PFSK-1 (cell line): Measurements from ENCODE around the gene PDPK1.

ENCODE experiments used
- FOXP2 ChIP-seq: optimal IDR thresholded peaks from 2 replicates; pipeline ENCODE3; 2011; ENCODE audit warnings: borderline replicate concordance, control low read depth, inconsistent platforms; ENCODE audit not compliant: insufficient read depth; ENCODE audit errors: extremely low read length, extremely low read depth
- POLR2AphosphoS5 ChIP-seq: IDR thresholded peaks from 2 replicates; pipeline ENCODE4 v1.6.1; 2012; ENCODE audit warnings: low read depth, mild to moderate bottlenecking, control low read depth, low read length, moderate library complexity
- REST ChIP-seq, 2 experiments: IDR thresholded peaks; 2 replicates each; pipeline versions ENCODE4 v1.6.1 to v1.8.0; 2011 to 2012; ENCODE audit warnings: low read depth in 2 of 2, low read length in 2 of 2, control low read depth in 1 of 2, inconsistent platforms in 1 of 2, mild to moderate bottlenecking in 1 of 2, moderate library complexity in 1 of 2; ENCODE audit not compliant: insufficient read depth in 1 of 2
- SIN3A ChIP-seq: IDR thresholded peaks from 2 replicates; pipeline ENCODE4 v1.6.1; 2012; ENCODE audit warnings: mild to moderate bottlenecking, low read length, moderate library complexity, borderline replicate concordance; ENCODE audit not compliant: insufficient read depth
- TAF1 ChIP-seq: IDR thresholded peaks from 2 replicates; pipeline ENCODE4 v1.6.1; 2012; ENCODE audit warnings: low read length, control low read depth, borderline replicate concordance; ENCODE audit not compliant: insufficient read depth

PDPK1 gene

GRCh38 chr16:2493605-2494004 lies 44.2 kb upstream of the PDPK1 start:
- no peak for TF ChIP-seq TAF1
- TF ChIP-seq POLR2AphosphoS5: no peak
- TF ChIP-seq SIN3A: no peak
- no peak for TF ChIP-seq FOXP2
- no peak for TF ChIP-seq REST (IDR thresholded peaks at IDR 0.05; ENCODE audit: insufficient read depth in 1 of 2, low read depth in 2 of 2, low read length in 2 of 2)

- no peak for TF ChIP-seq TAF1
- no peak for TF ChIP-seq SIN3A
- no peak for TF ChIP-seq FOXP2
- TF ChIP-seq REST (IDR thresholded peaks at IDR 0.05; ENCODE audit: insufficient read depth in 1 of 2, low read depth in 2 of 2, low read length in 2 of 2): no peak
- no peak for TF ChIP-seq POLR2AphosphoS5
These were observed 43.2 kb upstream of the PDPK1 start for GRCh38 chr16:2494616-2495015.

GRCh38 chr16:2495041-2495440 lies 42.8 kb upstream of the PDPK1 start:
- no peak for TF ChIP-seq FOXP2
- TF ChIP-seq POLR2AphosphoS5: no peak
- TF ChIP-seq REST (IDR thresholded peaks at IDR 0.05; ENCODE audit: insufficient read depth in 1 of 2, low read depth in 2 of 2, low read length in 2 of 2): no peak
- TF ChIP-seq TAF1: no peak
- no peak for TF ChIP-seq SIN3A

- no peak for TF ChIP-seq SIN3A
These were observed 41.4 kb upstream of the PDPK1 start for GRCh38 chr16:2496223-2497115.

GRCh38 chr16:2497116-2497630 lies 40.6 kb upstream of the PDPK1 start:
- no peak for TF ChIP-seq REST (IDR thresholded peaks at IDR 0.05; ENCODE audit: insufficient read depth in 1 of 2, low read depth in 2 of 2, low read length in 2 of 2)
- no peak for TF ChIP-seq TAF1
- TF ChIP-seq SIN3A: no peak
- no peak for TF ChIP-seq POLR2AphosphoS5
- no peak for TF ChIP-seq FOXP2
